Activated CD8-positive, alpha-beta memory T cell treated with anti-CD3 and anti-CD28 coated beads, Interleukin-2, amount 50 U/mL, for 48 hours (primary cell): Measurements from ENCODE around the gene ATG9B.

Experiments used
- DNase-seq: peaks from one replicate; pipeline ENCODE4 v3.0.0-alpha.2; 2020

ATG9B gene, protein sequence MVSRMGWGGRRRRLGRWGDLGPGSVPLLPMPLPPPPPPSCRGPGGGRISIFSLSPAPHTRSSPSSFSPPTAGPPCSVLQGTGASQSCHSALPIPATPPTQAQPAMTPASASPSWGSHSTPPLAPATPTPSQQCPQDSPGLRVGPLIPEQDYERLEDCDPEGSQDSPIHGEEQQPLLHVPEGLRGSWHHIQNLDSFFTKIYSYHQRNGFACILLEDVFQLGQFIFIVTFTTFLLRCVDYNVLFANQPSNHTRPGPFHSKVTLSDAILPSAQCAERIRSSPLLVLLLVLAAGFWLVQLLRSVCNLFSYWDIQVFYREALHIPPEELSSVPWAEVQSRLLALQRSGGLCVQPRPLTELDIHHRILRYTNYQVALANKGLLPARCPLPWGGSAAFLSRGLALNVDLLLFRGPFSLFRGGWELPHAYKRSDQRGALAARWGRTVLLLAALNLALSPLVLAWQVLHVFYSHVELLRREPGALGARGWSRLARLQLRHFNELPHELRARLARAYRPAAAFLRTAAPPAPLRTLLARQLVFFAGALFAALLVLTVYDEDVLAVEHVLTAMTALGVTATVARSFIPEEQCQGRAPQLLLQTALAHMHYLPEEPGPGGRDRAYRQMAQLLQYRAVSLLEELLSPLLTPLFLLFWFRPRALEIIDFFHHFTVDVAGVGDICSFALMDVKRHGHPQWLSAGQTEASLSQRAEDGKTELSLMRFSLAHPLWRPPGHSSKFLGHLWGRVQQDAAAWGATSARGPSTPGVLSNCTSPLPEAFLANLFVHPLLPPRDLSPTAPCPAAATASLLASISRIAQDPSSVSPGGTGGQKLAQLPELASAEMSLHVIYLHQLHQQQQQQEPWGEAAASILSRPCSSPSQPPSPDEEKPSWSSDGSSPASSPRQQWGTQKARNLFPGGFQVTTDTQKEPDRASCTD

DNA sequence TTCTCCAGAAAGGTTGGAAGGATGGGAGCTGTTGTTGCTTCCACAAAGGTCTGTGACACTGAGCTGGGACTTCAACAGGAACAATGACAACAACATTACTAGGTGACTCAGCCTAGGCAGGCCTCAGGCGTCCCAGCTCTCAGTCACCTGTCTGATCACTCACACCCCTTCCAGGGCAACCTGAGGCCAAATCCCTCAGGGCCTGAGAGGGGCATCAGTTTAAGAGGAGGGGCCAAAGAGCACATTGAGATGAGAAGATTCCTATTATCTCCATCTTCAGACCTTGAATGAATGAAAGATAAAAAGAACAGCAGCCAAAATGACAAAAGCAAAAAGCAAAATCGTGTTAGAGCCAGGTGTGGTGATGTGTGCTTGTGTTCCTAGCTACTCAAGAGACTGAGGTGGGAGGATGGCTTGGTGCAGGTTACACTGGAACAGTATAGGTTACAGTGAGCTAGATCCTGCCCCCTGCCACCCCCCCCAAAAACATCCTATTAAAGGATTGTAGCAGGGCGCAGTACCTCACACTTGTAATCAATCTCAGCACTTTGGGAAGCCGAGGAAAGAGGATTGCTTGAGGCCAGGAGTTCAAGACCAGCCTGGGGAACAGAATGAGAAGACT is at the start of gene ATG9B:
TSS of gene ATG9B (minus strand) at position 60 of the 622 bp plus-strand sequence. CDS start 71 bp downstream, outside the sequence.
- no peak for DNase-seq

DNA sequence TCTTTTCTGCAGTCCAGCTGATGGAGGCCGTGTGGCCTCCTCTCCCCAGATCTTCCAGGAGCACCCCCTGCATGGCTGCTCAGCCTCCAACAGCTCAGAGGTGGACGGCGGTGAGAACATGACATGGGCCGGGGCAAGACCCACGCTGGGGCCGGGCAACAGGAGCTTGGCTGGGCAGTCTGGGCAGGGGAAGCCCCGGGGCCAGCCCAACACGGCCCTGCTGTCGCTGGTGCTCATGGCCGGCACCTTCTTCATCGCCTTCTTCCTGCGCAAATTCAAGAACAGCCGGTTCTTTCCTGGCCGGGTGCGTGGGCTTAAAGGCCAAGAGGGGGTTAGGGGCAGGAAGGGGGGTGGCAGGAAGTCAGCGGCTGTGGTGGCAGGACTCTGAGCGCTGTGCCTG is 49.7 kb upstream of the ATG9B start:
- no peak for DNase-seq

DNA sequence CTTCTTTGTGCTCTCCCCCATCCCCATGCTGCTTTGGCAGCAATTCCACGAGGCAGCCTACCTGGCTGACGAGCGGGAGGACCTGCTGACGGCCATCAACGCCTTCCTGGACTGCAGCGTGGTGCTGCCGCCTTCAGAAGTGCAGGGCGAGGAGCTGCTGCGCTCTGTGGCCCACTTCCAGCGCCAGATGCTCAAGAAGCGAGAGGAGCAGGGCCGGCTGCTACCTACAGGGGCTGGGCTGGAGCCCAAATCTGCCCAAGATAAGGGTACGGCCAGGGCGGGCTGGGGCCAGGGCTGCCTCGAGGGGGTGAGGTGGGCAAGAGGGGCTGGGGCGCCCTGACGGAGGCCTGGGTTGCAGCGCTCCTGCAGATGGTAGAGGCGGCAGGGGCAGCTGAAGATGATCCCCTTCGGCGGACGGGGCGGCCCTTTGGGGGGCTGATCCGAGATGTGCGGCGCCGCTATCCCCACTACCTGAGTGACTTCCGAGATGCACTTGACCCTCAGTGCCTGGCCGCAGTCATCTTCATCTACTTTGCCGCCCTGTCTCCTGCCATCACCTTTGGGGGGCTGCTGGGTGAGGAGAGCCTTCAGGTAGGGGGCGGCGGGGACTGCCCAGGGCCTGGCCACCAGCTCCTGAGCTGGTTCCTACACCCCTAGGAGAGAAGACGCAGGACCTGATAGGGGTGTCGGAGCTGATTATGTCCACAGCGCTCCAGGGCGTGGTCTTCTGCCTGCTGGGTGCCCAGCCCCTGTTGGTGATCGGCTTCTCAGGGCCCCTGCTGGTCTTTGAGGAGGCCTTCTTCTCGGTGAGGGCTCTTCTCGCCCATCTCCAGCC is 47.0 kb upstream of the ATG9B start:
- no peak for DNase-seq

DNA sequence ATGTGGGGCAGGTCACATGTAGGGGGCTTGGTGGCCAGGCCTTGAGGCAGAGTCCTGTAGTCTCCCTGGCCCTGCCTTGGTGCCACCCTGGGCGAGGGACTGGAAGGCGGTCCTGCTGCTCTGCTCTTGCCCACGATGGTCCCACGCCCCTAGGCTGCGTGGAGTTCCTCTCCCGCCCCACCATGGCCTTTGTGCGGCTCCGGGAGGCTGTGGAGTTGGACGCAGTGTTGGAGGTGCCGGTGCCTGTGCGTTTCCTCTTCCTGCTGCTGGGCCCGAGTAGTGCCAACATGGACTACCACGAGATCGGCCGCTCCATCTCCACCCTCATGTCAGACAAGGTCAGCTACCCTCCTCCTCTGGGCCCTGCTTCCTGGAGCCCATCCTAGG is 46.3 kb upstream of the ATG9B start:
- DNase-seq, result no peak

DNA sequence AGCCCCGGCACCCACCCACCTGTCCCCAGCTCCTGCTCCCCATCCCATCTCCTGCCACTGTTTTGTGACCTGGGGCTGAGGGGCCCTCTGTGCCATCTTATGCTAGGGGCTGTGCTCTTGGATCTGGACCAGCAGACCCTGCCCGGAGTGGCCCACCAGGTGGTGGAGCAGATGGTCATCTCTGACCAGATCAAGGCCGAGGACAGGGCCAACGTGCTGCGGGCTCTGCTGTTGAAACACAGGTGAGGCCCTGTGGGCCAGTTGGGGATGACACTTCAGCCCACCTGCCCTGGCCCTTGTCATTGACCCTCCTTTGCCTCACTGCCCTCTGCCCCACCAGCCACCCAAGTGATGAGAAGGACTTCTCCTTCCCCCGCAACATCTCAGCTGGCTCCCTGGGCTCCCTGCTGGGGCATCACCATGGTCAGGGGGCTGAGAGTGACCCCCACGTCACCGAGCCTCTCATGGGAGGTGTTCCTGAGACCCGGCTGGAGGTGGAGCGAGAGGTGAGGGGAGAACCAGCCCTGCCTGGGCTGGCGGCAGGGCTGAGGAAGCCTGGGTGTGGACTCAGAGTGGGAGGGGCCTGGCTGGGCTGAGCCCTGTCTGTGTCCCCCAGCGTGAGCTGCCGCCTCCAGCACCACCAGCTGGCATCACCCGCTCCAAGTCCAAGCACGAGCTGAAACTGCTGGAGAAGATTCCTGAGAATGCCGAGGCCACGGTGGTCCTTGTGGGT is 45.7 kb upstream of the ATG9B start:
- no peak for DNase-seq

DNA sequence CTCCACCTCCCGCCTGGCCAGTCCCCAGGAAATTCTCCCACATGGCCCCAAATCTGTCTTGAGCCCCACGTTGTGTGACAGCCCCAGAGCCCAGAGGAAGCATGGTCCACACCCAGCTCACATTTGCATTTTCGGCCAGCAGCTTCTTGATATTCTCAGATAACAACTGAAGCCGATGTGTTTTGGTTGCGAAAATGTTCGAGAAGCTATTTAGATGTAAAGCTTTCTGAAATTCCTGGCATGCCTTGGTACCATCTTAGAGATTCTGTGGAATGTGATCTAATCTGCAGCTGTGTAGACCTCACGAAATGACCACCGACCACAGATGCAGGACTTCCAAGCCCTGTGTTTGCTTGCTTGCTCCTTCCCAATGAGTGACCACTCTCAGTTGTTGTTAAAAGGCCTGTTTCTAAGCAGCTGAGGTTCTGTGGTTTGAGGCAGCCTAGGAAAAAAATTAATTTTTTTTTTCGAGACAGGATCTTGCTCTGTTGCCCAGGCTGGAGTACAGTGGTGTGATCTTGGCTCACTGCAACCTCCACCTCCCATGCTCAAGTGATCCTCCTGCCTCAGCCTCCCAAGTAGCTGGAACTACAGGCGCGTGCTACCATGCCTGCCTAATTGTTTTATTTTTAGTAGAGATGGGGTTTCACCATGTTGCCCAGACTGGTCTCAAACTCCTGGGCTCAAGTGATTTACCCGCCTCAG is 43.9 kb upstream of the ATG9B start:
- DNase-seq, result no peak

DNA sequence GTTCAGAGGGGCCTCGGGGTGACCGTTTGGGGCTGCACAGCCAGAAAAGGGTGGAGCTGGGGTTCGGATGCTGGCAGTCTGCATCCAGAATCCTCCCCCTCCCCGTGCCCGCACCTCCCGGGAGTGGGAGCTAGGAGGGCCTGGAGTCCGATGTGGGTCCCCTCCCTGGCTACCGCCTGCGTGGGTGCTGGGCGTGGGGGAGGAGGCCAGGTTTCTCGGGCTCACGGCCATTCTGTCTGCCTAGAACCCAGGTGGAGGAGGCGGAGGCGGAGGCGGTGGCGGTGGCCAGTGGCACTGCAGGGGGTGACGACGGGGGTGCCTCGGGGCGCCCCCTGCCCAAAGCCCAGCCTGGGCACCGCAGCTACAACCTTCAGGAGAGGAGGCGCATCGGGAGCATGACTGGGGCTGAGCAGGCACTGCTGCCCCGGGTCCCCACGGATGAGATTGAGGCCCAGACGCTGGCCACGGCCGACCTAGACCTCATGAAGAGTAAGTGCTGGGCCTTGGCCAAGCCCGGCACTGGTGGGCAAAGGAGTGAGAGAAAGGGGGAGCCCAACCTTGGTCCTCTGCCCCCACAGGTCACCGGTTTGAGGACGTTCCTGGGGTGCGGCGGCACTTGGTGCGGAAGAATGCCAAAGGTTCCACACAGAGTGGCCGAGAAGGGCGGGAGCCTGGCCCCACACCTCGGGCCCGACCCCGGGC is 42.1 kb upstream of the ATG9B start:
- DNase-seq, result no peak

DNA sequence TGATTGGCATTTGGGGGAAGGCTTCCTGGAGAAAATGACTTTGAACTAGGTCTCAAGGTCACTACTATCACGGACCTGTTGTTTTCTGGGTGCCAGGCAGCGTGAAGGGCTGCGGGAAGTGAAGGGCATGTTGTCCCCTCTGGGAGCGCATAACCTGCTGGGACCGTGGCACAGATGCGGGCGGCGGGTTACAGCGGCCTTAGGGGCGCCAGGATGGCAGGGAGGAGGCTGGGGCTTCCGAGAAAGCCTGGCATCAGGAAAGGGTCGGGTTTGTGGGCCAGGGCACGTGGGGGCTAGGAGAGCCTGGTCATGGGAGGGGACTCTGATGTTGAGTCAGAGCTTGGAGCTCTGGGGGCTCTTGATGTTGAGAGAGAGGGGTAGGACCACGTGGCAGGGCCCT is 41.2 kb upstream of the ATG9B start:
- no peak for DNase-seq

DNA sequence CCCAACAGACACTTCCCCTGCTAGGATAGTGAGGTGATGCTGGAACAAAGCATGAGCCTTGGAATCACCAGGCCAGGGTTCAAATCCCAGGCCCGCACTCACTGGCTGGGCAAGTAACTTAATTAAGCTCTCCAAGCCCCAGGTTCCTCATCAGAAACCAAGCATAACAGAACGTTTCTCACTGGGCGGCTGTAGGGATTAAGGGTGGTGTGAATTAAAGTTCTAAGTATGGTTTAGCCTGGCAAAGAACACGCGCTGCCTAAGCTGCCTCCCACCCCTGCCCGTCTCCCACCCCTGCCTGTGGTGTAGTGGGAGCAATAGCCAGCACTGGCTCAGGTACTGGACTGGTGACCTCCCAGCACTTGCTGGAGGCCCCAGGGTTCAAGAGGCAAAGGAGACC is 40.7 kb upstream of the ATG9B start:
- no peak for DNase-seq

DNA sequence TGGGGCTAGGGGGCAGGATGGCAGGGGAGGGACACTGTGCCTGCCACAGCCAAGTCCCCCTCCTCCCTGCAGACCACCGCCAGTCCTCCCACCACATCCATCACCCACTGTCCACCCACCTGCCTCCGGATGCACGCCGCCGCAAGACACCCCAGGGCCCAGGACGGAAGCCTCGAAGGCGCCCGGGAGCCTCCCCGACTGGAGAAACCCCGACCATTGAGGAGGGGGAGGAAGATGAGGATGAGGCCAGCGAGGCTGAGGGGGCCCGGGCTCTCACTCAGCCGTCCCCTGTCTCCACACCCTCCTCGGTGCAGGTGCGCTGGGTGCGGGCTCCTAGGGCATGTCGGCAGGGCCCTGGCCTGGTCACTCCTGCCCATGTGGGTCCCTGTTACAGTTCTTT is 40.2 kb upstream of the ATG9B start:
- no peak for DNase-seq

DNA sequence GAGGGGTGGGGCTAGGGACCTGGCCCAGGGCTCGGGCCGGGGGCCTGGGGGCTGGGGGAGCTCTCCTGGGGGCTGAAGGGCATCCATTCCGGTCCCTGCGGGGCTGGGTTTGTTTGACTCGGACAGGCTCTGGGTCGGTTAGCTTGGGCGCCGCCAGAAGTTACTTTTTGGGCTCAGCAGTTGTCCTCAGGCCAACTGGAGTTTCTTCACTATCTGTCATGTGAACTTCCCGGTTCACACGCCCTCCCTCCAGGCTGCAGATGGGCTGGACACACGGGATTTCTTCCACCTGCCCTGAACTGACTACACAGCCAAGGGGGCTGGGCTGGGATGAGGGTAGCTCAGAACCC is 38.9 kb upstream of the ATG9B start:
- no peak for DNase-seq

DNA sequence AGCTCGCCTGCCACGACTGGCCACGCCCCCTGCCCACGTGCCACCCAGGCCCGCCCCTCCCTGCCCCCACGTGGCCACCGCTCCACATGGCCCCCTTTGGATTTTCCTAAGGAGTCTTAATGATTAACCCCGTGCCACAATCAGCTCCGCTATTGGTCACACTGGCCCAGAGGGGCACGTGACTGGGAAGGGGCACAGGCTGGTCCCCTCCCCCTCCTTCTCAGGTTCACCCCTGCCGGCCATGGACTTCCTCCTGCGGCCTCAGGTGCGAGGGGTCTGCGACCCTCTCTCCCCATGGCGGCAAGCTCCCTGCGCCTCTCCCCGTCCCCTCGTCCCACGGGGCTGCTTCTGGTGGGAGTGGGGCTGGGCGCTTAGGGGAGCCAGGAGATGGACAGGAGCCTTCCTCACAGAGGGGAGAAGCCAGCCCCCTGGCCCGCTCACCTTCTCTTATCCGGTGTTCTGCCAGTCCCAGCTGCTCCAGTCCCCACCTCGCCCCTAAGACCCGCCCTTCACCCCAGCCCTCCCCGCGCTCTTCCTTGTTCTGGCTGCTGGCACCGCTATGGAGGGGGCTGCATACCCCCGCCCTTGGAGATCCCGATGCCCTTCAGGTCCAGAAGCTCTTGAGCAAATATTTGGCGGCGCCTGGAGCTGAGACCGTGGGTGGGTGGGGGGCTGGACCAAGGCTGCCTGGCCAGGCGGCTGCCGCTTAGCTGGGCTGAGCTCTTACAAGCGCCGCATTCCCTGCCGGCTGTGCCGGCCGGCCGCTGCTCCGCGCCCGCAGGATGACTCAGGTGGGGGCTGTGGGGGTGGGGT is 38.3 kb upstream of the ATG9B start:
- DNase-seq, result no peak

DNA sequence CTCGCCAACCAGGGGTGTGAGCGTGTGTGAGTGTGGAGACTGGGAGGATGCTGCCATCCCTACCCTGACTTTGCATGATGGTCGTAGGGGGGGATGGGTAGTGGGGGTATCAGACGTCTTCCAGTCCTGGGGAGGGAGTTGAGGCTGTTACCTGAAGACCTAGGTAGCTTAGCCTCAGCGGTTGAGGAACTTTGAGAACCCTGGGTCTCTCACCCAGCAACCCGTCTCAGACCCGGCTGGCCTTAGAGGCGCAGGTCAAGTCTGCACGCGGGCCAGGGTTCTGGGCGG is 37.8 kb upstream of the ATG9B start:
- no peak for DNase-seq

DNA sequence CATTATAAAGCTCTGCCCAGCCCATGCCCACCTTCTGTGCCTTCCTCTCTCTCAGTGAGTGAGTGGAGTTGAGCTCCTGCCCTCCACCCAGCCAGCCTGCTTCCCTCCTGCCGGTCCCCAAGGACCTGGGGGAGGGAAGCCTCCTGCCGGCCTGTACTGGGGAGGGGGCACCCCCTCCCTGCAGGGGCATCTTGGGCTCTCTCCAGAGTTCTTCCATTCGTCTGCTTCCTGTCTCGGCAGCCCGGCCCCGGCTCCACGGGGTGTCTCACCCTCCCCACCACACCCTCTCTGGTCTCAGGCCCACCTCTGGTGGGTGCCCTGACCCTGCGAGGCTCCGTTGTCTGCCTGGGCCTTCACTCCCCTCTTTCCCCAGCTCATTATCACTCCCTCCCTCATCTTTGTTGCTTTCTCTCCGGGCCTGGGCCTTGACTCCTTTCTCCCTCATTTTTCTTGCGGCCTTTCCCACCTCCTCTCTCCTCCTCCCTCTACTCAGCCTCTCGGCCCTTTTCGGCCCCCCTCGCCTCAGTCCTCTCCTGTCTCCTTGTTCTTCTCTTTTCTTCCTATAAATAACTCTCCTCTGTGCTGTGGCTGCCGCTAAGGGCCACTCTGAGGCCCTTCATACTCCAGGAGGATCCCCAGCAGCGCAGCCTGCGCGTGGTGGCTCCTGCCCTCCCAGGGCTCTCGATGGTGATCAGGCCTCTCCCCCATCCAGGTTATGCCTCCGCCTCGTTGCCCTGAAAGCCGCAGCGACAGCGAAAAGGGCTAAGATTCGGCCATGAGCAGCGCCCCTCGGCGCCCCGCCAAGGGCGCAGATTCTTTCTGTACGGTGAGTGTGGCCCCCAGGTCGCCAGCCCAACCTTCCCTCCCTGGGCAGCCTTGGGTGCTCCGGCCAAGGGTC is 37.2 kb upstream of the ATG9B start:
- no peak for DNase-seq

DNA sequence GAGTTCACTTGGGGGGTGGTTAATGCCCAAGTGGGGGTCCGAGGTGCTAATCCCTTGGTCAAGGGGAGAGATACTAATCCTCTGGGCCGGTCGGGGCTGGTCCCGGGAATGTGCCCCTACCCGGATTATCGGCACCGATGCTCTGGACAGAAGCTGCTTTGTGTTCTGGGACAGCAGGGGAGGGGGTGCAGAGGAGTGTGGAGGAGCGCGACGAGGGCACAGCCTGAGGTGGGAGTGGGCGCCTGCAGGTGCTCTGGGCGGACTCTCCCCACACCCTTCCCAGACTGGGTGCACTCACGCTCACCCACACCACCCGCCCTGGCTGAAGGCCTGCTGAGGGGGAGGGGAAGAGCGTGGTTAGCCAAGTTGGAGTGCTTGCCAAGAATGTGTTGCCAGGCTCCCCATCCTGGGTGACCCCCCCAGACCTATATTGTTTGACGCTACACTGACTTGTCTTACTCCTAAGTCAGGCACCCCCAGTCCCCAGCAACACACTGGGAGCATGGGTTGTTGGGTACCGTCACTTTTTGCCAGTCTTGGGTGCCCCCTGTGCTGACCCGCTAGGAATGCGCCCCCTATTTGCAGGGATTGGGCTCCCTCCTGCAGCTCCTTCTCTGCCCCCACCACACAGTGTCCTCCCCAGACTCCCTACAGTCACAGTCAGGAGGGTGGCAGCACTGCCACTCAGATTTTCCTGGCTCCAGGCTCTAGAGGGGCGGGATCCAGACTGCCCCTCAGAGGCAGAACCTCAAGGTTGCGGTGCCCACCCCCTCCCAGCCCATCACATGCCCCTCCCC is 36.3 kb upstream of the ATG9B start:
- DNase-seq, result no peak

DNA sequence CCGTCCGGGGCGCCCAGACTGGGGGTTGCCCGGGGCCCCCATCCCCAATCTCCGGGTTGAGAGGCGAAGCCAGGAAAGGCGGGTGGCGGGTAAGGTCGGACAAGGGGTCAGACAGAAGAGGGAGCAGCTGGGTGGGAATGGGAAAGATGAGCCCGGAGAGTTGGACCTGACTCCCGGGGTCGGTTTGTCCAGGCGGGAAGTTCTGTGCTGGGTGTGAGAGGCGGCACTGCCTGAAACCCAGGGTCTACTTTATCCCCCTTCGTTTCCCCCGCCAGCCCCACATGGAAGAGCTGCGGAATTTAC is 35.8 kb upstream of the ATG9B start:
- DNase-seq, result no peak

DNA sequence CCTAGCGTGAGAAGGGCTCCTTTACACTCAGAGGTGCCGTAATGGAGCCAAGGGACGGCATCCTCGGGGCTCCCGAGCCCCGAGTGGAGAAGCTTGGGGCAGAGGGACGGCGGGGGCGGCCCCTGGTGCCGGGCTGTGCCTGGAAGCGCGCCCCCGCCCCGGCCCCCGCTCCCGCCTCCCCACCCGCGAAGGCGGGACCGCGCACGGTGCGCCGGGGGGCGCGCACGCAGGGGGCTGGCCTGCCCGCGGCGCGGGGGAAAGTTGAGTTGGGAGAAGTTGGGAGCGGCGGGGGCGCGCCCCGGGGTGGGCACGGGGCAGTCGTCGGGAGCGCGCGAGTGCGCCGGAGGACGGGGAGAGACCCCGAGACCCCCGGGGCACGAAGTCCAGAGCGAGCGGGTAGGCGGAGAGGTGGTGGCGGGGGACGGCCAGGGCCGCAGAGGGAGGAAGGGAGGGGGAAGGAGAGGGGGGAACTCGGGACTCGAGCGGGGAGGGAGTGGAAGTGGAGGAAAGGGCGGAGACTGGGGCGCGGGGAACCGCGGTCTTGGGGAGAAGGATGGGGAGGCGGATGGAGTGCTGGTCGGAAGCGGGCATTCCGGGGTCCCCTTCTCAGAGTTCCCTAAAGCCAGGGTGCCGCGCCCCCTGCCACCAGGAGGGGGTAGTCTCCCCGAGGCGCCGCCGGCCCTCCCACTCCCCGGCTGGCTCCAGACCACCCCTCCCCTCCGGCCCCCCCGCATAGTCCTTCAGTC is 35.2 kb upstream of the ATG9B start, which contains the start of gene SLC4A2:
TSS of gene SLC4A2 (plus strand) at position 223 of the 746 bp plus-strand sequence. CDS start 2,399 bp downstream, outside the sequence.
- peak; percentile 85 for DNase-seq
